HepG2 (cell line): ENCODE results near the gene SPATA7. TPM values are rescaled to one million over a fixed set of nuclear protein-coding genes. Genes with fewer than 3 reads are reported as not detected.

Experiments used
- ATAC-seq: fragments of 200-7000 bp; cut with Tn5 transposase; 3 replicates; pipeline ENCODE4 v1.9.1; 2020; ENCODE audit warnings: mild to moderate bottlenecking, moderate library complexity
- BruUV-seq: library from RNA; stranded (reverse); fragments of 400-500 nt; replicated peaks from 2 replicates; lab custom pipeline; 2021; lab: Mats Ljungman, UMichigan
- CTCF ChIA-PET: fragments of 300-600 bp; formaldehyde crosslinking; extraction: SDS; loops from one replicate; lab custom pipeline; 2021; ENCODE audit warnings: low total read pairs, inconsistent platforms, low intra/inter-chr PET ratio; lab: Yijun Ruan, JAX
- POLR2A ChIA-PET: fragments of 350-600 bp; sonication (Branson Sonifier 250); formaldehyde crosslinking; loops from one replicate; lab custom pipeline; 2020; ENCODE audit warnings: antibody characterized with exemption, inconsistent platforms; lab: Yijun Ruan, JAX
- DNase-seq: peaks from one replicate; pipeline ENCODE4 v3.0.0-alpha.2; 2015; ENCODE audit warnings: low spot score
- FAIRE-seq: peaks from 3 replicates; lab custom pipeline; 2011; peaks lifted over from hg19 to GRCh38; lab: Jason Lieb, UNC
- H2AFZ ChIP-seq: one replicate; pipeline ENCODE4 v1.6.1; 2011; ENCODE audit warnings: low read length, inconsistent platforms
- H3K27ac ChIP-seq: fragments of 300-600 bp; 3 replicates; pipeline ENCODE4 v1.8.0; 2011; ENCODE audit warnings: mixed run types, mild to moderate bottlenecking, mixed read lengths, low read length, inconsistent platforms; ENCODE audit not compliant: insufficient read depth; ENCODE audit errors: extremely low read length
- H3K27me3 ChIP-seq, 2 experiments: fragments of 200-600 bp in 1 of 2; 2 replicates in 1 of 2; 3 replicates in 1 of 2; pipeline versions ENCODE4 v1.6.0 to v1.8.0; 2011; ENCODE audit warnings: low read length in 2 of 2, mild to moderate bottlenecking in 2 of 2, moderate library complexity in 2 of 2, inconsistent platforms in 1 of 2; ENCODE audit not compliant: insufficient read depth in 2 of 2, control insufficient read depth in 1 of 2
- H3K36me3 ChIP-seq, 2 experiments: fragments of 200-600 bp in 1 of 2; replicated peaks in 1 of 2; 2 replicates in 1 of 2; 3 replicates in 1 of 2; pipeline versions ENCODE4 v1.5.1 to v1.8.0; 2011; ENCODE audit warnings: low read length in 2 of 2, inconsistent platforms in 1 of 2; ENCODE audit not compliant: insufficient read depth in 2 of 2, control insufficient read depth in 1 of 2
- H3K4me1 ChIP-seq: 2 replicates; pipeline ENCODE4 v1.5.1; 2012; ENCODE audit warnings: low read length, inconsistent platforms; ENCODE audit not compliant: insufficient read depth
- H3K4me2 ChIP-seq: 2 replicates; pipeline ENCODE4 v1.6.0; 2011; ENCODE audit warnings: low read depth, low read length, inconsistent platforms
- H3K4me3 ChIP-seq, 3 experiments: fragments of 200-600 bp in 1 of 3; sonication (generic), shearing (Covaris generic) in 1 of 3; replicated peaks in 1 of 3; 2 replicates each; pipeline ENCODE4 v1.5.1; 2011 to 2016; ENCODE audit warnings: low read length in 3 of 3, inconsistent platforms in 2 of 3, low read depth in 2 of 3, mild to moderate bottlenecking in 2 of 3, control low read depth in 1 of 3, mixed read lengths in 1 of 3; ENCODE audit not compliant: insufficient read depth in 1 of 3
- H3K79me2 ChIP-seq: one replicate; pipeline ENCODE4 v1.6.1; 2011; ENCODE audit warnings: low read length, inconsistent platforms; ENCODE audit not compliant: insufficient read depth
- H3K9ac ChIP-seq: 2 replicates; pipeline ENCODE4 v1.6.0; 2011; ENCODE audit warnings: mild to moderate bottlenecking, low read depth, low read length, inconsistent platforms; ENCODE audit not compliant: insufficient read depth
- H3K9me3 ChIP-seq: 2 replicates; pipeline ENCODE4 v1.5.1; 2012; ENCODE audit warnings: mild to moderate bottlenecking, low read length
- H4K20me1 ChIP-seq: 2 replicates; pipeline ENCODE4 v1.6.0; 2011; ENCODE audit warnings: inconsistent platforms, mild to moderate bottlenecking, low read length, moderate library complexity; ENCODE audit not compliant: insufficient read depth
- CCDC6 ChIP-seq: sonication (generic); formaldehyde crosslinking; IDR thresholded peaks from 2 replicates; pipeline ENCODE4 v1.8.1; 2022; ENCODE audit warnings: mild to moderate bottlenecking, missing genetic modification reagents, moderate library complexity
- CENPX ChIP-seq: sonication (generic); formaldehyde crosslinking; IDR thresholded peaks from 2 replicates; pipeline ENCODE4 v1.9.0; 2021; ENCODE audit warnings: mild to moderate bottlenecking, missing genetic modification reagents, moderate library complexity
- DDIT3 ChIP-seq: sonication (generic); formaldehyde crosslinking; IDR thresholded peaks from 2 replicates; pipeline ENCODE4 v1.4.0; 2020; ENCODE audit warnings: mild to moderate bottlenecking, missing genetic modification reagents
- FOSL1 ChIP-seq: sonication (generic); formaldehyde crosslinking; IDR thresholded peaks from 2 replicates; pipeline ENCODE4 v1.9.0; 2021; ENCODE audit warnings: missing genetic modification reagents, borderline replicate concordance
- JUNB ChIP-seq: sonication (generic); formaldehyde crosslinking; IDR thresholded peaks from 2 replicates; pipeline ENCODE4 v1.8.0; 2022; ENCODE audit warnings: missing genetic modification reagents, mild to moderate bottlenecking, borderline replicate concordance
- KAT2B ChIP-seq: fragments of 150-350 bp; IDR thresholded peaks from 2 replicates; pipeline ENCODE4 v1.6.1; 2014; ENCODE audit warnings: low read depth, low read length, borderline replicate concordance
- KLF15 ChIP-seq: sonication (generic); formaldehyde crosslinking; IDR thresholded peaks from 2 replicates; pipeline ENCODE4 v1.8.1; 2023; ENCODE audit warnings: borderline replicate concordance, mild to moderate bottlenecking, inconsistent platforms, missing genetic modification reagents, mixed read lengths
- PBX2 ChIP-seq: IDR thresholded peaks from 2 replicates; pipeline ENCODE4 v1.6.1; 2016; ENCODE audit warnings: control low read depth
- RAD51 ChIP-seq: fragments of 450-650 bp; IDR thresholded peaks from 2 replicates; pipeline ENCODE4 v1.6.1; 2016; ENCODE audit warnings: borderline replicate concordance
- RFX3 ChIP-seq: IDR thresholded peaks from 2 replicates; pipeline ENCODE4 v1.6.1; 2016; ENCODE audit warnings: missing biosample characterization, missing genetic modification reagents
- RFXAP ChIP-seq: sonication (generic); formaldehyde crosslinking; IDR thresholded peaks from 2 replicates; pipeline ENCODE4 v1.4.0; 2020; ENCODE audit warnings: missing genetic modification reagents, borderline replicate concordance
- SIX4 ChIP-seq: sonication (generic); formaldehyde crosslinking; IDR thresholded peaks from 2 replicates; pipeline ENCODE4 v1.4.0; 2020; ENCODE audit warnings: missing genetic modification reagents
- ZBTB4 ChIP-seq: sonication (generic); formaldehyde crosslinking; IDR thresholded peaks from 2 replicates; pipeline ENCODE4 v1.4.0; 2020; ENCODE audit warnings: missing genetic modification reagents, mild to moderate bottlenecking, borderline replicate concordance
- ZNF17 ChIP-seq: sonication (generic); formaldehyde crosslinking; IDR thresholded peaks from 2 replicates; pipeline ENCODE4 v1.5.0; 2020; ENCODE audit warnings: mild to moderate bottlenecking, missing genetic modification reagents
- WGBS: methylation state at CpG from one replicate; pipeline ENCODE4 v1.1.6; 2017; ENCODE audit warnings: low lambda C conversion rate; 5-methylcytosine and 5-hydroxymethylcytosine counted together
- in situ Hi-C: cut with HindIII; loops from 2 replicates; pipeline ENCODE4 v1.10.0; 2017; ENCODE audit warnings: low pct_unique_long_range_greater_than_20kb; ENCODE audit not compliant: extremely low pct_ligation_motif_present
- intact Hi-C: fragments of 100-400 bp; cut with micrococcal nuclease; formaldehyde crosslinking; loops from one replicate; pipeline ENCODE4 v1.10.0; 2022; ENCODE audit not compliant: unreplicated experiment
- polyA plus RNA-seq, 8 experiments: library from polyadenylated mRNA; depleted of rRNA in 3 of 8; stranded (reverse) in 7 of 8; unstranded in 1 of 8; fragments of >200 nt; fragmentation: Illumina TruSeq in 4 of 8; extraction: Trizol in 4 of 8; gene quantifications; 2 replicates each; pipeline versions ENCODE4 v1.2.1 to v1.2.3, GENCODE V29; 2011 to 2016; ENCODE audit warnings: low read depth in 4 of 8, missing spikeins in 1 of 8, mixed read lengths in 1 of 8; ENCODE audit not compliant: insufficient read depth in 1 of 8
- total RNA-seq, 5 experiments: library from RNA; depleted of rRNA; stranded (reverse); fragments of >200 nt; fragmentation: Illumina TruSeq; extraction: Trizol; gene quantifications; 2 replicates each; pipeline ENCODE4 v1.2.3, GENCODE V29; 2016; ENCODE audit warnings: low read depth in 1 of 5

The SPATA7 gene
- total and polyA plus RNA-seq, 2 of the 13 experiments (the other 11 are each of a cell fraction or from before 2014, with no cell fraction given) = 3.6 to 5.5 TPM

GRCh38 chr14:88422919-88423650 is 37.6 kb downstream of the SPATA7 start:
- Histone ChIP-seq H3K27me3 (no peaks in the 10 kb centered on the region), H3K4me3 (no peak overlapping the region), H3K4me2 (no peak overlapping the region), H3K36me3 (peaks cover 0 to 2% of the 10 kb centered on the region in 2 experiments; a peak in 2 of 5 replicates), H3K9me3 (no peaks in the 10 kb centered on the region; the same call in 1 of the 2 replicates), H3K79me2 (no peaks in the 10 kb centered on the region), H2AFZ (no peak overlapping the region), H3K27ac (no peak overlapping the region), H3K4me1 (no peaks in the 10 kb centered on the region), H4K20me1 (no peaks in the 10 kb centered on the region), H3K9ac (no peak overlapping the region)
- TF ChIP-seq CENPX (CRISPR knock-in tag) (no peak), SIX4 (CRISPR knock-in tag) (no peak), JUNB (CRISPR knock-in tag) (no peak)
- BruUV-seq = no TSS peak
- in situ Hi-C loops = no loop called here
- CTCF ChIA-PET = no interaction called here
- no peak for FAIRE-seq
- no peak for DNase-seq
- POLR2A ChIA-PET = no interaction called here
- 85% methylated on average over 3 of the region's 3 CpGs for WGBS
- intact Hi-C loops = no loop called here
- no peak for ATAC-seq

GRCh38 chr14:88424573-88424972 is 39.1 kb downstream of the SPATA7 start:
- no peaks in the 10 kb centered on the region for H3K27me3 ChIP-seq
- no peaks in the 10 kb centered on the region for H3K4me1 ChIP-seq
- in situ Hi-C loops (no loop called here), intact Hi-C loops (no loop called here)
- CTCF ChIA-PET = no interaction called here
- no peaks in the 10 kb centered on the region for H4K20me1 ChIP-seq
- H3K79me2 ChIP-seq = no peaks in the 10 kb centered on the region
- no peak overlapping the region for H3K4me2 ChIP-seq
- no peak overlapping the region for H3K27ac ChIP-seq
- no TSS peak for BruUV-seq
- no peak overlapping the region for H3K9ac ChIP-seq
- POLR2A ChIA-PET = no interaction called here
- FAIRE-seq (no peak), ATAC-seq (no peak), DNase-seq (no peak)
- H3K36me3 ChIP-seq = peaks cover 0 to 2% of the 10 kb centered on the region in 2 experiments; a peak in 2 of 5 replicates
- H3K9me3 ChIP-seq = no peaks in the 10 kb centered on the region
- H3K4me3 ChIP-seq = no peak overlapping the region
- H2AFZ ChIP-seq = no peak overlapping the region
- TF ChIP-seq KLF15 (CRISPR knock-in tag) (no peak), RFX3 (CRISPR knock-in tag) (no peak), RAD51 (no peak), RFXAP (CRISPR knock-in tag) (no peak), KAT2B (no peak), DDIT3 (CRISPR knock-in tag) (no peak), CCDC6 (CRISPR knock-in tag) (no peak), PBX2 (CRISPR knock-in tag) (no peak), ZBTB4 (CRISPR knock-in tag) (no peak), ZNF17 (CRISPR knock-in tag) (no peak), FOSL1 (CRISPR knock-in tag) (no peak)
